ENCODE results near the gene PEX14.

DNA sequence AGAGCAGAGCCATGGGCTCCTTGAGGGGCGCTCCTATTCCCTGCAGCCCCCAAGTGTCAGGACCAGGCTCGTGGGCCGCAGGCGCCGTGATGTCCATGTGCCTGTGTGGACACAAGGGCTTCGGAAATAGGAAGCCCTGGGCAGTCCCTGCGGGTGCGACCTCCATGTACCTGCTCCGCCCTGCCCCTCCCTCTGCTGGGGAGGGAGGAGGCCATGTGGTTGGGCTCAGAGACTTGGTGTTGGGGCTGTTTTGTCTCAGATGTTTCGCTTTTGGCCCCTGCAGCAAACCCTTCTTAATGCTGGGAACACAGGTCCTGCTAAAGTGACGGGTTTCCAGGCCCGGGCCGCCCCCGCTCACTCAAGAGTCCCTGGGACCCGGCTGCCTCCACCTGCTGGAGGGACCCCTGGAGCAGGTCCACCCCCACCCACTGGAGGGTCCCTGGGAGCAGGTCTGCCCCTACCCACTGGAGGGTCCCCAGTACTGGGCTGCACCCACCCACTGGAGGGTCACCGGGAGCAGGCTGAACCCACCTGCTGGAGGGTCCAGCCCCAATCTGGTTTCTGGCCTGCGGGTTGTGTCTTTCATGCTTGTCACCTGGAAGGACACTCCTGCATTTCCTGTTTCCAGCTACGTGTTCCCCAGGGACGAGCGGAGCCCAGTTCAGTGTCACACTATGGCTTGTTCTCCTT, 156.5 kb downstream of the PEX14 start:
- no peak for TF ChIP-seq EZH2phosphoT487 (IDR thresholded peaks at IDR 0.05; ENCODE audit: low read depth)
- TF ChIP-seq, protein P1, sequence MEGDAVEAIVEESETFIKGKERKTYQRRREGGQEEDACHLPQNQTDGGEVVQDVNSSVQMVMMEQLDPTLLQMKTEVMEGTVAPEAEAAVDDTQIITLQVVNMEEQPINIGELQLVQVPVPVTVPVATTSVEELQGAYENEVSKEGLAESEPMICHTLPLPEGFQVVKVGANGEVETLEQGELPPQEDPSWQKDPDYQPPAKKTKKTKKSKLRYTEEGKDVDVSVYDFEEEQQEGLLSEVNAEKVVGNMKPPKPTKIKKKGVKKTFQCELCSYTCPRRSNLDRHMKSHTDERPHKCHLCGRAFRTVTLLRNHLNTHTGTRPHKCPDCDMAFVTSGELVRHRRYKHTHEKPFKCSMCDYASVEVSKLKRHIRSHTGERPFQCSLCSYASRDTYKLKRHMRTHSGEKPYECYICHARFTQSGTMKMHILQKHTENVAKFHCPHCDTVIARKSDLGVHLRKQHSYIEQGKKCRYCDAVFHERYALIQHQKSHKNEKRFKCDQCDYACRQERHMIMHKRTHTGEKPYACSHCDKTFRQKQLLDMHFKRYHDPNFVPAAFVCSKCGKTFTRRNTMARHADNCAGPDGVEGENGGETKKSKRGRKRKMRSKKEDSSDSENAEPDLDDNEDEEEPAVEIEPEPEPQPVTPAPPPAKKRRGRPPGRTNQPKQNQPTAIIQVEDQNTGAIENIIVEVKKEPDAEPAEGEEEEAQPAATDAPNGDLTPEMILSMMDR (IDR thresholded peaks at IDR 0.05; ENCODE audit: low read depth, low read length), result no peak

All from OCI-LY3 (cell line).